Measurements from ENCODE around the gene NUB1. TPM values are rescaled to one million over a fixed set of nuclear protein-coding genes. Genes with fewer than 3 reads are reported as not detected.

Gene NUB1
- total RNA-seq, 6 donors from 2014 or later: 37.0 to 80.0 (median 50.0) TPM

- Histone ChIP-seq H3K27me3 (no peaks in the 10 kb centered on the region), H3K9me3 (no peaks in the 10 kb centered on the region), H3K27ac (no peak overlapping the region), H3K4me3 (no peak overlapping the region), H3K36me3 (no peaks in the 10 kb centered on the region), H3K4me1 (peaks cover 0 to 10% (median 0%) of the 10 kb centered on the region in 4 donors)
- peak in 1 of 2 donors; percentile 72 for DNase-seq
- ATAC-seq (ENCODE audit: low FRiP score in 2 of 2): peak in 1 of 2 donors; percentile 65
- TF ChIP-seq POLR2A (IDR thresholded peaks at IDR 0.05) (no peak), CTCF (IDR thresholded peaks at IDR 0.05) (no peak), EP300 (IDR thresholded peaks at IDR 0.05) (no peak), POLR2AphosphoS5 (IDR thresholded peaks at IDR 0.05) (no peak)
- 67 to 86% methylated on average over 4 to 7 of the region's 10 CpGs for WGBS, 2 donors
Observed at GRCh38 chr7:151396328-151396970, 54.8 kb downstream of the NUB1 start.

GRCh38 chr7:151397026-151397425 lies 55.4 kb downstream of the NUB1 start:
- TF ChIP-seq EP300 (IDR thresholded peaks at IDR 0.05) (no peak), POLR2AphosphoS5 (IDR thresholded peaks at IDR 0.05) (no peak), CTCF (IDR thresholded peaks at IDR 0.05) (no peak), POLR2A (IDR thresholded peaks at IDR 0.05) (no peak)
- peak in 1 of 2 donors; percentile 79 for DNase-seq
- 89% methylated on average over 12 to 13 of the region's 13 CpGs for WGBS, 2 donors

GRCh38 chr7:151398446-151399304 lies 57.1 kb downstream of the NUB1 start:
- Histone ChIP-seq H3K27me3 (no peaks in the 10 kb centered on the region), H3K4me1 (peaks cover 0 to 12% (median 1%) of the 10 kb centered on the region in 4 donors), H3K4me3 (no peak overlapping the region), H3K27ac (no peak overlapping the region), H3K9me3 (no peaks in the 10 kb centered on the region), H3K36me3 (no peaks in the 10 kb centered on the region)
- 89 to 93% methylated on average over 19 of the region's 19 CpGs for WGBS, 2 donors
- peak in 1 of 2 donors; percentile 38 for DNase-seq
- no peak for ATAC-seq (ENCODE audit: low FRiP score in 2 of 2)
- TF ChIP-seq EP300 (IDR thresholded peaks at IDR 0.05) (no peak), POLR2A (IDR thresholded peaks at IDR 0.05) (no peak), CTCF (IDR thresholded peaks at IDR 0.05) (no peak), POLR2AphosphoS5 (IDR thresholded peaks at IDR 0.05) (no peak)

More at GRCh38 chr7:151397026-151397425, 55.4 kb downstream of the NUB1 start:
- ATAC-seq (ENCODE audit: low FRiP score in 2 of 2): no peak
- Histone ChIP-seq H3K36me3 (no peaks in the 10 kb centered on the region), H3K4me1 (peaks cover 0 to 10% (median 0%) of the 10 kb centered on the region in 4 donors), H3K4me3 (no peak overlapping the region), H3K9me3 (no peaks in the 10 kb centered on the region), H3K27me3 (no peaks in the 10 kb centered on the region), H3K27ac (no peak overlapping the region)

- no peak for ATAC-seq (ENCODE audit: low FRiP score in 2 of 2)
- peak in 1 of 2 donors; percentile 51 for DNase-seq
- Histone ChIP-seq H3K36me3 (no peaks in the 10 kb centered on the region), H3K27ac (no peak overlapping the region), H3K4me3 (no peak overlapping the region), H3K4me1 (peaks cover 1 to 17% (median 6%) of the 10 kb centered on the region in 4 donors), H3K27me3 (no peaks in the 10 kb centered on the region), H3K9me3 (no peaks in the 10 kb centered on the region)
- 93 to 97% methylated on average over 6 to 7 of the region's 7 CpGs for WGBS, 2 donors
- no peak for TF ChIP-seq POLR2A (IDR thresholded peaks at IDR 0.05)
- no peak for TF ChIP-seq EP300 (IDR thresholded peaks at IDR 0.05)
- TF ChIP-seq POLR2AphosphoS5 (IDR thresholded peaks at IDR 0.05): no peak
- no peak for TF ChIP-seq CTCF (IDR thresholded peaks at IDR 0.05)
Observed at GRCh38 chr7:151399305-151399601, 57.6 kb downstream of the NUB1 start.
